Effector memory CD4-positive, alpha-beta T cell (primary cell): ENCODE data around the gene WWTR1.

Experiments used
- DNase-seq, 3 donors: peaks; one replicate each; pipeline ENCODE4 v3.0.0-alpha.2; 2020
- H3K27ac ChIP-seq: 2 replicates; pipeline ENCODE4 v1.7.0; 2013; ENCODE audit warnings: mild to moderate bottlenecking, low read length, moderate library complexity; ENCODE audit not compliant: insufficient read depth, poor library complexity, severe bottlenecking
- H3K27me3 ChIP-seq: replicated peaks from 2 replicates; pipeline ENCODE4 v1.7.0; 2013; ENCODE audit warnings: mild to moderate bottlenecking, low read length; ENCODE audit not compliant: insufficient read depth, control insufficient read depth, poor library complexity, severe bottlenecking
- H3K36me3 ChIP-seq: 2 replicates; pipeline ENCODE4 v1.7.0; 2013; ENCODE audit warnings: mild to moderate bottlenecking, low read length, moderate library complexity; ENCODE audit not compliant: control insufficient read depth, insufficient read depth
- H3K4me1 ChIP-seq: 2 replicates; pipeline ENCODE4 v1.7.0; 2013; ENCODE audit warnings: low read length, mild to moderate bottlenecking; ENCODE audit not compliant: control insufficient read depth, insufficient read depth, poor library complexity, severe bottlenecking
- H3K4me3 ChIP-seq: 2 replicates; pipeline ENCODE4 v1.7.0; 2013; ENCODE audit warnings: low read length, low read depth, mild to moderate bottlenecking; ENCODE audit not compliant: insufficient read depth, poor library complexity, severe bottlenecking
- H3K9me3 ChIP-seq: 2 replicates; pipeline ENCODE4 v1.7.0; 2013; ENCODE audit warnings: mild to moderate bottlenecking, low read length, moderate library complexity; ENCODE audit not compliant: control insufficient read depth

The WWTR1 gene

GRCh38 chr3:149583921-149584635, 73.7 kb downstream of the WWTR1 start:
- no peaks in the 10 kb centered on the region for H3K9me3 ChIP-seq
- DNase-seq, result no peak
- no peaks in the 10 kb centered on the region for H3K27me3 ChIP-seq
- no peak overlapping the region for H3K27ac ChIP-seq
- no peaks in the 10 kb centered on the region for H3K4me1 ChIP-seq
- H3K36me3 ChIP-seq, result no peaks in the 10 kb centered on the region
- no peak overlapping the region for H3K4me3 ChIP-seq

GRCh38 chr3:149582395-149582794, 75.4 kb downstream of the WWTR1 start:
- H3K36me3 ChIP-seq, result no peaks in the 10 kb centered on the region
- no peaks in the 10 kb centered on the region for H3K4me1 ChIP-seq
- no peaks in the 10 kb centered on the region for H3K9me3 ChIP-seq
- H3K4me3 ChIP-seq, result no peak overlapping the region
- H3K27ac ChIP-seq, result no peak overlapping the region
- DNase-seq, result no peak
- no peaks in the 10 kb centered on the region for H3K27me3 ChIP-seq

- Histone ChIP-seq H3K4me1 (no peaks in the 10 kb centered on the region), H3K9me3 (no peaks in the 10 kb centered on the region), H3K27me3 (no peaks in the 10 kb centered on the region), H3K27ac (no peak overlapping the region), H3K4me3 (no peak overlapping the region), H3K36me3 (no peaks in the 10 kb centered on the region)
- DNase-seq, result no peak
These were observed 76.0 kb downstream of the WWTR1 start for GRCh38 chr3:149581681-149582370.

GRCh38 chr3:149581248-149581647, 76.6 kb downstream of the WWTR1 start:
- no peak overlapping the region for H3K27ac ChIP-seq
- H3K4me1 ChIP-seq, result no peaks in the 10 kb centered on the region
- H3K36me3 ChIP-seq, result no peaks in the 10 kb centered on the region
- no peaks in the 10 kb centered on the region for H3K27me3 ChIP-seq
- DNase-seq, result no peak
- no peak overlapping the region for H3K4me3 ChIP-seq
- no peaks in the 10 kb centered on the region for H3K9me3 ChIP-seq

- DNase-seq, result no peak
- Histone ChIP-seq H3K27ac (no peak overlapping the region), H3K4me1 (no peaks in the 10 kb centered on the region)
These were observed 77.8 kb downstream of the WWTR1 start for GRCh38 chr3:149579838-149580542.

GRCh38 chr3:149579161-149579560, 78.7 kb downstream of the WWTR1 start:
- no peak for DNase-seq
- no peaks in the 10 kb centered on the region for H3K4me1 ChIP-seq
- H3K27ac ChIP-seq, result no peak overlapping the region
- H3K27me3 ChIP-seq, result no peaks in the 10 kb centered on the region
- H3K4me3 ChIP-seq, result no peak overlapping the region
- no peaks in the 10 kb centered on the region for H3K9me3 ChIP-seq
- no peaks in the 10 kb centered on the region for H3K36me3 ChIP-seq

More at GRCh38 chr3:149579838-149580542, 77.8 kb downstream of the WWTR1 start:
- Histone ChIP-seq H3K9me3 (no peaks in the 10 kb centered on the region), H3K27me3 (no peaks in the 10 kb centered on the region), H3K4me3 (no peak overlapping the region), H3K36me3 (no peaks in the 10 kb centered on the region)

- H3K9me3 ChIP-seq, result no peaks in the 10 kb centered on the region
- H3K36me3 ChIP-seq, result no peaks in the 10 kb centered on the region
- H3K27ac ChIP-seq, result no peak overlapping the region
- H3K4me3 ChIP-seq, result no peak overlapping the region
- no peak for DNase-seq
- H3K4me1 ChIP-seq, result no peaks in the 10 kb centered on the region
- H3K27me3 ChIP-seq, result no peaks in the 10 kb centered on the region
These were observed 80.0 kb downstream of the WWTR1 start for GRCh38 chr3:149577801-149578200.

GRCh38 chr3:149575961-149576564, 81.8 kb downstream of the WWTR1 start:
- H3K4me1 ChIP-seq, result no peaks in the 10 kb centered on the region
- no peak overlapping the region for H3K27ac ChIP-seq
- H3K36me3 ChIP-seq, result no peaks in the 10 kb centered on the region
- H3K27me3 ChIP-seq, result no peaks in the 10 kb centered on the region
- no peaks in the 10 kb centered on the region for H3K9me3 ChIP-seq
- no peak for DNase-seq
- no peak overlapping the region for H3K4me3 ChIP-seq

GRCh38 chr3:149575213-149575960, 82.4 kb downstream of the WWTR1 start:
- Histone ChIP-seq H3K36me3 (no peaks in the 10 kb centered on the region), H3K4me3 (no peak overlapping the region), H3K27ac (no peak overlapping the region), H3K4me1 (no peaks in the 10 kb centered on the region), H3K9me3 (no peaks in the 10 kb centered on the region), H3K27me3 (no peaks in the 10 kb centered on the region)
- no peak for DNase-seq
